Gastroesophageal sphincter (tissue), 4 donors: ENCODE results near the gene ZFP14. TPM values are rescaled to one million over a fixed set of nuclear protein-coding genes. Genes with fewer than 3 reads are reported as not detected.

Experiments used
- ATAC-seq: fragments of 150-250 bp; one replicate; pipeline ENCODE4 v1.9.1; 2016; ENCODE audit warnings: mild to moderate bottlenecking, moderate library complexity
- H3K27ac ChIP-seq, 4 donors: fragments of 200-600 bp; sonication (generic) in 3 of 4; 1 replicate in 3 of 4; 2 replicates in 1 of 4; pipeline ENCODE4 v1.5.1; 2016 to 2019
- H3K27me3 ChIP-seq: fragments of 200-600 bp; sonication (generic); one replicate; pipeline ENCODE4 v1.5.1; 2019
- H3K36me3 ChIP-seq, 2 donors: fragments of 200-600 bp; sonication (generic); one replicate each; pipeline ENCODE4 v1.5.1; 2019; ENCODE audit warnings: control low read depth in 1 of 2
- H3K4me1 ChIP-seq, 3 donors: fragments of 200-600 bp; sonication (generic); 1 replicate in 2 of 3; 2 replicates in 1 of 3; pipeline ENCODE4 v1.5.1; 2016 to 2019; ENCODE audit warnings: control low read depth in 2 of 3
- H3K4me3 ChIP-seq, 2 donors: fragments of 200-600 bp; sonication (generic); one replicate each; pipeline ENCODE4 v1.5.1; 2019; ENCODE audit warnings: mild to moderate bottlenecking in 1 of 2, moderate library complexity in 1 of 2
- H3K9me3 ChIP-seq, 3 donors: fragments of 200-600 bp; sonication (generic); one replicate each; pipeline ENCODE4 v1.5.1; 2017 to 2019; ENCODE audit warnings: control low read depth in 2 of 3
- CTCF ChIP-seq, 4 experiments: fragments of 200-600 bp in 2 of 4; fragments of 450-650 bp in 2 of 4; sonication (generic) in 1 of 4; IDR thresholded peaks; one replicate each; pipeline ENCODE4 v1.5.1; 2017 to 2019; ENCODE audit warnings: antibody characterized with exemption in 4 of 4, mild to moderate bottlenecking in 2 of 4, moderate library complexity in 2 of 4
- EP300 ChIP-seq: sonication (generic); formaldehyde crosslinking; IDR thresholded peaks from one replicate; pipeline ENCODE4 v1.6.1; 2017; ENCODE audit warnings: antibody characterized with exemption, mild to moderate bottlenecking
- POLR2A ChIP-seq, 2 donors: fragments of 450-650 bp; IDR thresholded peaks; one replicate each; pipeline ENCODE4 v1.6.1; 2017; ENCODE audit warnings: antibody characterized with exemption in 2 of 2, mild to moderate bottlenecking in 2 of 2, moderate library complexity in 1 of 2
- POLR2AphosphoS5 ChIP-seq: sonication (generic); formaldehyde crosslinking; IDR thresholded peaks from one replicate; pipeline ENCODE4 v1.6.1; 2017; ENCODE audit warnings: antibody characterized with exemption
- WGBS, 2 donors: methylation state at CpG; one replicate each; pipeline ENCODE4 v1.1.5; 2018; ENCODE audit warnings: low coverage in 1 of 2; 5-methylcytosine and 5-hydroxymethylcytosine counted together
- total RNA-seq, 4 donors: library from RNA; depleted of rRNA; stranded (reverse); fragments of >200 nt; gene quantifications; one replicate each; pipeline ENCODE4 v1.1.0, GENCODE V29; 2016

The ZFP14 gene
- total RNA-seq, 4 donors from 2014 or later = 3.6 to 10.6 (median 4.1) TPM

GRCh38 chr19:36418287-36419001 lies 39.4 kb upstream of the ZFP14 start, which contains the start of gene ZFP82:
Gene ZFP82 (minus strand): TSS chr19:36418644. CDS start chr19:36409789, 8,855 bp downstream.
- Histone ChIP-seq H3K9me3 (no peaks in the 10 kb centered on the region), H3K36me3 (peaks cover 0 to 5% of the 10 kb centered on the region in 2 donors), H3K27me3 (peaks cover 5% of the 10 kb centered on the region), H3K4me1 (peaks cover 0 to 36% (median 7%) of the 10 kb centered on the region in 3 donors), H3K27ac (peak within 1 kb of the TSS; percentile 83 to 91 (median 88)), H3K4me3 (peak within 1 kb of the TSS; percentile 72 to 73)
- ATAC-seq = peak; percentile 94
- TF ChIP-seq POLR2A (IDR thresholded peaks at IDR 0.05) (peak; percentile 63 to 64), CTCF (IDR thresholded peaks at IDR 0.05) (peak in 1 of 4 experiments; percentile 36), POLR2AphosphoS5 (peak; percentile 58), EP300 (no peak)
- WGBS, 2 donors = 0% methylated on average over 1 to 10 of the region's 70 CpGs

GRCh38 chr19:36417752-36418286 lies 38.8 kb upstream of the ZFP14 start:
- Histone ChIP-seq H3K9me3 (no peaks in the 10 kb centered on the region), H3K4me1 (peaks cover 0 to 36% (median 7%) of the 10 kb centered on the region in 3 donors), H3K27ac (peak overlapping the region; percentile 83 to 91 (median 88)), H3K27me3 (peaks cover 5% of the 10 kb centered on the region), H3K36me3 (peaks cover 0 to 10% of the 10 kb centered on the region in 2 donors), H3K4me3 (peak overlapping the region; percentile 72 to 73)
- no peak for ATAC-seq
- no peak for TF ChIP-seq CTCF (IDR thresholded peaks at IDR 0.05)
- no peak for TF ChIP-seq POLR2AphosphoS5
- TF ChIP-seq POLR2A (IDR thresholded peaks at IDR 0.05) = no peak
- TF ChIP-seq EP300 = no peak
- 6 to 21% methylated on average over 3 to 14 of the region's 25 CpGs for WGBS, 2 donors

- H3K27ac ChIP-seq = no peak overlapping the region
- H3K36me3 ChIP-seq = peaks cover 0 to 72% of the 10 kb centered on the region in 2 donors
- 90 to 94% methylated on average over 5 of the region's 5 CpGs for WGBS, 2 donors
- H3K27me3 ChIP-seq = no peaks in the 10 kb centered on the region
- no peak for TF ChIP-seq POLR2A (IDR thresholded peaks at IDR 0.05)
- TF ChIP-seq EP300 = no peak
- no peak for TF ChIP-seq CTCF (IDR thresholded peaks at IDR 0.05)
- TF ChIP-seq POLR2AphosphoS5 = no peak
- H3K9me3 ChIP-seq = no peaks in the 10 kb centered on the region
- no peak for ATAC-seq
- H3K4me1 ChIP-seq = no peaks in the 10 kb centered on the region
- no peak overlapping the region for H3K4me3 ChIP-seq
These were observed 30.8 kb upstream of the ZFP14 start for GRCh38 chr19:36409841-36410240.

GRCh38 chr19:36408101-36408500 lies 29.1 kb upstream of the ZFP14 start:
- 77 to 82% methylated on average over 3 of the region's 3 CpGs for WGBS, 2 donors

More at GRCh38 chr19:36408101-36408500, 29.1 kb upstream of the ZFP14 start:
- Histone ChIP-seq H3K9me3 (no peaks in the 10 kb centered on the region), H3K36me3 (peaks cover 0 to 85% of the 10 kb centered on the region in 2 donors), H3K27ac (no peak overlapping the region), H3K27me3 (no peaks in the 10 kb centered on the region), H3K4me1 (no peaks in the 10 kb centered on the region), H3K4me3 (no peak overlapping the region)
- ATAC-seq = no peak
- TF ChIP-seq CTCF (IDR thresholded peaks at IDR 0.05) = no peak
- no peak for TF ChIP-seq EP300
- no peak for TF ChIP-seq POLR2A (IDR thresholded peaks at IDR 0.05)
- TF ChIP-seq POLR2AphosphoS5 = no peak
